Measurements from ENCODE around the gene MMAB. TPM values are rescaled to one million over a fixed set of nuclear protein-coding genes. Genes with fewer than 3 reads are reported as not detected.

The MMAB gene
- total and polyA plus RNA-seq, 2 donors (not counting 3 experiments of a cell fraction or from before 2014, with no cell fraction given), result 39.1 to 46.0 TPM

GRCh38 chr12:109542876-109543275, 30.4 kb downstream of the MMAB start:
- dilution Hi-C loops (cut with MboI; ENCODE audit: extremely low pct_ligation_motif_present, low sequenced_read_pairs), result no loop called here
- BruUV-seq (replicated peaks), result no TSS peak
- Histone ChIP-seq H3K4me2 (ENCODE audit: insufficient read depth, low read length) (no peak overlapping the region), H3K9ac (replicated peaks; ENCODE audit: extremely low read depth, insufficient read depth, low read length) (no peak overlapping the region), H4K20me1 (replicated peaks; ENCODE audit: control insufficient read depth, extremely low read depth, insufficient read depth, low read length) (no peaks in the 10 kb centered on the region), H3K9me3 (replicated peaks; ENCODE audit: control insufficient read depth, insufficient read depth, low read length) (no peaks in the 10 kb centered on the region), H3K36me3 (ENCODE audit: control insufficient read depth in 2 of 2, extremely low read depth in 1 of 2, insufficient read depth in 2 of 2, low read length in 2 of 2) (no peaks in the 10 kb centered on the region), H3K4me3 (replicated peaks in 1 of 3; ENCODE audit: insufficient read depth in 1 of 3, low read depth in 1 of 3, low read length in 3 of 3) (no peak overlapping the region), H3K4me1 (ENCODE audit: control insufficient read depth, extremely low read depth, insufficient read depth, low read length) (peaks cover 21% of the 10 kb centered on the region), H3K9me1 (replicated peaks; ENCODE audit: control insufficient read depth, extremely low read depth, insufficient read depth, low read length) (no peaks in the 10 kb centered on the region), H3K79me2 (ENCODE audit: control insufficient read depth, insufficient read depth, low read length) (no peaks in the 10 kb centered on the region), H2AFZ (ENCODE audit: low read depth, low read length) (no peak overlapping the region), H3K27ac (ENCODE audit: insufficient read depth, low read depth, low read length) (no peak overlapping the region), H3K27me3 (ENCODE audit: control insufficient read depth in 2 of 2, insufficient read depth in 2 of 2, low read length in 2 of 2) (no peaks in the 10 kb centered on the region)
- FAIRE-seq, result no peak
- ChIA-PET CTCF (no interaction called here), POLR2A (no interaction called here)
- DNase-seq (ENCODE audit: low read depth, low spot score), result no peak
- intact Hi-C loops (cut with micrococcal nuclease), result no loop called here
- TF ChIP-seq MYC (IDR thresholded peaks at IDR 0.05; ENCODE audit: low read depth, low read length), result no peak

DNA sequence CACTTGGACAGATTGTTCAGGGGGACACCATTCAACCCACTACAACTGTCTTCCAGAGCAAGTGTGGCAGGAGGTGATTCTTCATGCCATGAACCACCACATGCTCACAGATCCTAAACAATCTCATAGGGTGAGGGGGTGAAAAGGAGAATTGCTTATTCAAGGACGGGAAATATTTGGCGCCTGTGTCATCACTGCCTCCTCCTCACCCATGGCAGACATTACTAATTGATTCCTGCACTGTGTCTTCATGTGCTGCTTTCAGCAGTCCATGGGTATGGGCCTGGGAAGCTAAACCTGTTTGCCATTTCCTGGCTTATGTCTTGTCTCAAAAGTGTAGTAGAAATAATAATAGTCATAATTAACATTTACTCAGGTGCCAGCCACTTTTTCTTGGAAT, 31.3 kb downstream of the MMAB start:
- Histone ChIP-seq H3K9ac (replicated peaks; ENCODE audit: extremely low read depth, insufficient read depth, low read length) (no peak overlapping the region), H4K20me1 (replicated peaks; ENCODE audit: control insufficient read depth, extremely low read depth, insufficient read depth, low read length) (no peaks in the 10 kb centered on the region), H3K4me1 (ENCODE audit: control insufficient read depth, extremely low read depth, insufficient read depth, low read length) (peaks cover 21% of the 10 kb centered on the region), H3K4me3 (replicated peaks in 1 of 3; ENCODE audit: insufficient read depth in 1 of 3, low read depth in 1 of 3, low read length in 3 of 3) (no peak overlapping the region), H3K27ac (ENCODE audit: insufficient read depth, low read depth, low read length) (no peak overlapping the region), H2AFZ (ENCODE audit: low read depth, low read length) (no peak overlapping the region), H3K27me3 (ENCODE audit: control insufficient read depth in 2 of 2, insufficient read depth in 2 of 2, low read length in 2 of 2) (no peaks in the 10 kb centered on the region), H3K9me1 (replicated peaks; ENCODE audit: control insufficient read depth, extremely low read depth, insufficient read depth, low read length) (no peaks in the 10 kb centered on the region), H3K9me3 (replicated peaks; ENCODE audit: control insufficient read depth, insufficient read depth, low read length) (no peaks in the 10 kb centered on the region), H3K4me2 (ENCODE audit: insufficient read depth, low read length) (no peak overlapping the region), H3K79me2 (ENCODE audit: control insufficient read depth, insufficient read depth, low read length) (no peaks in the 10 kb centered on the region), H3K36me3 (ENCODE audit: control insufficient read depth in 2 of 2, extremely low read depth in 1 of 2, insufficient read depth in 2 of 2, low read length in 2 of 2) (no peaks in the 10 kb centered on the region)
- DNase-seq (ENCODE audit: low read depth, low spot score) (peak; percentile 19), FAIRE-seq (peak; percentile 80)
- dilution Hi-C loops (cut with MboI; ENCODE audit: extremely low pct_ligation_motif_present, low sequenced_read_pairs) (no loop called here), intact Hi-C loops (cut with micrococcal nuclease) (no loop called here)
- ChIA-PET CTCF (interaction anchor here (1.4 kb wide), 1 partner anchor 233 kb away, joined by 3 read pairs; no protein-coding TSS in a partner anchor), POLR2A (no interaction called here)
- BruUV-seq (replicated peaks), result no TSS peak
- TF ChIP-seq, protein P1, sequence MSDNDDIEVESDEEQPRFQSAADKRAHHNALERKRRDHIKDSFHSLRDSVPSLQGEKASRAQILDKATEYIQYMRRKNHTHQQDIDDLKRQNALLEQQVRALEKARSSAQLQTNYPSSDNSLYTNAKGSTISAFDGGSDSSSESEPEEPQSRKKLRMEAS (IDR thresholded peaks at IDR 0.05; ENCODE audit: insufficient read depth, insufficient read length), result no peak

Measured in endothelial cell of umbilical vein (primary cell).